Effector CD8-positive, alpha-beta T cell (primary cell): ENCODE measurements around the gene IMMT.

Experiments
- DNase-seq: peaks from one replicate; lab custom pipeline; 2025; lab: John Stamatoyannopoulos, UW

IMMT gene

GRCh38 chr2:86226070-86226469 is 30.8 kb upstream of the IMMT start:
- DNase-seq, result no peak

GRCh38 chr2:86225581-86225980 is 30.3 kb upstream of the IMMT start:
- DNase-seq, result no peak

- no peak for DNase-seq
Measured at GRCh38 chr2:86224645-86225355, 29.5 kb upstream of the IMMT start.

GRCh38 chr2:86223927-86224560 is 28.8 kb upstream of the IMMT start:
- DNase-seq, result no peak

GRCh38 chr2:86223140-86223926 is 28.1 kb upstream of the IMMT start:
- DNase-seq, result no peak

- DNase-seq, result no peak
Measured at GRCh38 chr2:86221066-86221684, 25.9 kb upstream of the IMMT start.

- no peak for DNase-seq
Measured at GRCh38 chr2:86219896-86220295, 24.6 kb upstream of the IMMT start.

- no peak for DNase-seq
Measured at GRCh38 chr2:86218124-86218523, 22.9 kb upstream of the IMMT start.

- no peak for DNase-seq
Measured at GRCh38 chr2:86216575-86217555, 21.6 kb upstream of the IMMT start.

- no peak for DNase-seq
Measured at GRCh38 chr2:86214503-86214832, 19.2 kb upstream of the IMMT start.

- DNase-seq, result no peak
Measured at GRCh38 chr2:86213699-86214502, 18.6 kb upstream of the IMMT start.

- no peak for DNase-seq
Measured at GRCh38 chr2:86213056-86213455, 17.8 kb upstream of the IMMT start.

GRCh38 chr2:86211796-86212188 is 16.5 kb upstream of the IMMT start:
- no peak for DNase-seq

- DNase-seq, result no peak
Measured at GRCh38 chr2:86211033-86211795, 16.0 kb upstream of the IMMT start.

GRCh38 chr2:86204458-86204857 is 9.2 kb upstream of the IMMT start:
- DNase-seq, result no peak

- no peak for DNase-seq
Measured at GRCh38 chr2:86203614-86204013, 8.4 kb upstream of the IMMT start.

- DNase-seq, result no peak
Measured at GRCh38 chr2:86202702-86203101, 7.4 kb upstream of the IMMT start.

- DNase-seq, result no peak
Measured at GRCh38 chr2:86202336-86202692, 7.1 kb upstream of the IMMT start.

- DNase-seq, result no peak
Measured at GRCh38 chr2:86201671-86202335, 6.5 kb upstream of the IMMT start.
